Ramos (cell line): ENCODE measurements around the gene PCLAF.
"Not testable (repeated sequence)": the region's sequence is repeated elsewhere in the genome, so short reads cannot be mapped to it uniquely, and the experiment has no call there.

Source experiments
- in situ Hi-C: fragments of 300-500 bp; cut with MboI; formaldehyde crosslinking; loops from one replicate; pipeline ENCODE4 v1.14.3; 2022; ENCODE audit warnings: low sequenced_read_pairs; ENCODE audit not compliant: unreplicated experiment

PCLAF gene

GRCh38 chr15:64381000-64381751 is at the start of gene PCLAF:
Gene PCLAF, minus strand, starts transcription at chr15:64381441. Its CDS starts 70 bp downstream, at chr15:64381371.
- in situ Hi-C loops = no loop called here

- in situ Hi-C loops = loop anchor here (5.0 kb wide), 1 partner anchor 297 kb away; no protein-coding TSS in a partner anchor
Measured at GRCh38 chr15:64430000-64430735, 48.9 kb upstream of the PCLAF start.

GRCh38 chr15:64429448-64429847 is 48.2 kb upstream of the PCLAF start:
- in situ Hi-C loops = loop anchor here (5.0 kb wide), 1 partner anchor 298 kb away; no protein-coding TSS in a partner anchor

GRCh38 chr15:64426845-64427465 is 45.7 kb upstream of the PCLAF start:
- in situ Hi-C loops = loop anchor here (5.0 kb wide), 1 partner anchor 300 kb away; no protein-coding TSS in a partner anchor

- in situ Hi-C loops = loop anchor here (5.0 kb wide), 1 partner anchor 302 kb away; no protein-coding TSS in a partner anchor
Measured at GRCh38 chr15:64425221-64425620, 44.0 kb upstream of the PCLAF start.

GRCh38 chr15:64423970-64424369 is 42.7 kb upstream of the PCLAF start:
- in situ Hi-C loops = no loop called here

- in situ Hi-C loops = no loop called here
Measured at GRCh38 chr15:64422697-64423096, 41.5 kb upstream of the PCLAF start.

- in situ Hi-C loops = no loop called here
Measured at GRCh38 chr15:64412216-64412615, 31.0 kb upstream of the PCLAF start.

- in situ Hi-C loops = no loop called here
Measured at GRCh38 chr15:64400583-64400982, 19.3 kb upstream of the PCLAF start.

GRCh38 chr15:64398575-64398974 is 17.3 kb upstream of the PCLAF start:
- in situ Hi-C loops = no loop called here

- in situ Hi-C loops = no loop called here
Measured at GRCh38 chr15:64396789-64397188, 15.5 kb upstream of the PCLAF start.

GRCh38 chr15:64392471-64392870 is 11.2 kb upstream of the PCLAF start:
- in situ Hi-C loops = not testable (repeated sequence)

GRCh38 chr15:64389036-64389435 is 7.8 kb upstream of the PCLAF start:
- in situ Hi-C loops = no loop called here

GRCh38 chr15:64387562-64388168 is 6.4 kb upstream of the PCLAF start, which contains the start of gene TRIP4:
Gene TRIP4, plus strand, starts transcription at chr15:64387836. Its CDS starts 28 bp downstream, at chr15:64387864.
- in situ Hi-C loops = no loop called here

- in situ Hi-C loops = no loop called here
Measured at GRCh38 chr15:64386291-64386690, 5.0 kb upstream of the PCLAF start.

GRCh38 chr15:64383760-64384159 is 2.5 kb upstream of the PCLAF start:
- in situ Hi-C loops = no loop called here

GRCh38 chr15:64380130-64380870 is 941 bp downstream of the PCLAF start:
- in situ Hi-C loops = not testable (repeated sequence)

- in situ Hi-C loops = no loop called here
Measured at GRCh38 chr15:64379216-64379960, 1.9 kb downstream of the PCLAF start.

- in situ Hi-C loops = no loop called here
Measured at GRCh38 chr15:64373360-64373759, 7.9 kb downstream of the PCLAF start.
